B cell (primary cell): Measurements from ENCODE around the gene USP7. TPM values are rescaled to one million over a fixed set of nuclear protein-coding genes. Genes with fewer than 3 reads are reported as not detected.

ENCODE experiments used
- ATAC-seq: fragments of 200-7000 bp; cut with Tn5 transposase; one replicate; pipeline ENCODE4 v1.10.0; 2021; ENCODE audit warnings: low read depth, mild to moderate bottlenecking, moderate number of reproducible peaks, moderate library complexity
- CTCF ChIA-PET: fragments of 350-600 bp; sonication (Branson Sonifier 250); formaldehyde crosslinking; loops from one replicate; lab custom pipeline; 2021; ENCODE audit warnings: antibody characterized with exemption, inconsistent platforms; lab: Charles Lee
- POLR2A ChIA-PET: fragments of 350-600 bp; sonication (Branson Sonifier 250); formaldehyde crosslinking; loops from one replicate; lab custom pipeline; 2021; ENCODE audit warnings: antibody characterized with exemption; lab: Charles Lee
- DNase-seq: peaks from one replicate; pipeline ENCODE4 v3.0.0; 2013
- H2AFZ ChIP-seq: 2 replicates; pipeline ENCODE4 v1.6.1; 2012; ENCODE audit warnings: mild to moderate bottlenecking, low read depth, low read length; ENCODE audit not compliant: insufficient read depth, poor library complexity, severe bottlenecking
- H3K27ac ChIP-seq, 2 donors: 1 replicate in 1 of 2; 2 replicates in 1 of 2; pipeline ENCODE4 v1.5.1; 2012 to 2013; ENCODE audit warnings: low read length in 2 of 2, mild to moderate bottlenecking in 2 of 2, moderate library complexity in 1 of 2
- H3K27me3 ChIP-seq, 4 experiments: fragments of 200-600 bp in 1 of 4; sonication (generic) in 1 of 4; replicated peaks in 1 of 4; 1 replicate in 2 of 4; 2 replicates in 2 of 4; pipeline versions ENCODE4 v1.6.1 to v1.7.0; 2013 to 2016; ENCODE audit warnings: low read length in 3 of 4, mild to moderate bottlenecking in 2 of 4, mixed read lengths in 1 of 4, moderate library complexity in 1 of 4; ENCODE audit not compliant: insufficient read depth in 4 of 4, control insufficient read depth in 3 of 4; ENCODE audit errors: control extremely low read depth in 1 of 4
- H3K36me3 ChIP-seq, 2 experiments: replicated peaks in 1 of 2; 1 replicate in 1 of 2; 2 replicates in 1 of 2; pipeline versions ENCODE4 v1.6.1 to v1.7.1; 2013; ENCODE audit warnings: low read length in 1 of 2; ENCODE audit not compliant: insufficient read depth in 2 of 2, control insufficient read depth in 1 of 2; ENCODE audit errors: control extremely low read depth in 1 of 2, extremely low read depth in 1 of 2
- H3K4me1 ChIP-seq, 2 donors: fragments of 200-600 bp in 1 of 2; sonication (generic) in 1 of 2; 1 replicate in 1 of 2; 2 replicates in 1 of 2; pipeline versions ENCODE4 v1.5.1 to v1.6.1; 2013 to 2017; ENCODE audit warnings: low read length in 2 of 2; ENCODE audit not compliant: control insufficient read depth in 2 of 2, insufficient read depth in 2 of 2
- H3K4me2 ChIP-seq: replicated peaks from 2 replicates; pipeline ENCODE3; 2012; ENCODE audit warnings: mild to moderate bottlenecking, low read depth, low read length; ENCODE audit not compliant: poor library complexity, severe bottlenecking
- H3K4me3 ChIP-seq, 5 experiments: fragments of 200-600 bp in 1 of 5; sonication (generic) in 1 of 5; 1 replicate in 3 of 5; 2 replicates in 2 of 5; pipeline versions ENCODE4 v1.5.1 to v1.7.0; 2011 to 2016; ENCODE audit warnings: low read length in 4 of 5, mild to moderate bottlenecking in 4 of 5, low read depth in 2 of 5, control low read depth in 1 of 5, moderate library complexity in 1 of 5; ENCODE audit not compliant: insufficient read depth in 1 of 5; ENCODE audit errors: control extremely low read depth in 1 of 5, extremely low read depth in 1 of 5
- H3K79me2 ChIP-seq: fragments of 200-600 bp; sonication (generic); one replicate; pipeline ENCODE4 v1.6.0; 2016; ENCODE audit warnings: low read length; ENCODE audit not compliant: control insufficient read depth, insufficient read depth
- H3K9ac ChIP-seq: fragments of 200-600 bp; sonication (generic); 2 replicates; pipeline ENCODE4 v1.6.1; 2017; ENCODE audit warnings: mild to moderate bottlenecking, low read length, moderate library complexity
- H3K9me3 ChIP-seq, 3 donors: one replicate each; pipeline versions ENCODE4 v1.6.1 to v1.7.1; 2013; ENCODE audit warnings: low read length in 2 of 3; ENCODE audit not compliant: control insufficient read depth in 2 of 3, insufficient read depth in 1 of 3; ENCODE audit errors: control extremely low read depth in 1 of 3
- H4K20me1 ChIP-seq: 2 replicates; pipeline ENCODE4 v1.6.0; 2012; ENCODE audit warnings: mild to moderate bottlenecking, low read length; ENCODE audit not compliant: insufficient read depth, control insufficient read depth, poor library complexity, severe bottlenecking
- H3K27ac Mint-ChIP-seq: one replicate; pipeline ENCODE4 v1.8.0; 2021; ENCODE audit warnings: mixed read lengths
- H3K27me3 Mint-ChIP-seq: one replicate; pipeline ENCODE4 v1.8.0; 2021; ENCODE audit warnings: mixed read lengths
- H3K4me1 Mint-ChIP-seq: one replicate; pipeline ENCODE4 v1.8.0; 2021; ENCODE audit warnings: mixed read lengths
- H3K4me3 Mint-ChIP-seq: one replicate; pipeline ENCODE4 v1.8.0; 2021; ENCODE audit warnings: mixed read lengths
- H3K9me3 Mint-ChIP-seq: one replicate; pipeline ENCODE4 v1.8.0; 2022; ENCODE audit warnings: mixed read lengths; ENCODE audit not compliant: insufficient read depth
- CTCF ChIP-seq: fragments of 200-600 bp; IDR thresholded peaks from one replicate; pipeline ENCODE4 v1.8.0; 2022; ENCODE audit warnings: antibody characterized with exemption, mild to moderate bottlenecking
- EZH2 ChIP-seq: IDR thresholded peaks from 2 replicates; pipeline ENCODE4 v1.6.1; 2012; ENCODE audit warnings: borderline replicate concordance, low read depth, mild to moderate bottlenecking, moderate library complexity, low read length; ENCODE audit not compliant: insufficient read depth, poor library complexity, severe bottlenecking
- WGBS: methylation state at CpG from one replicate; pipeline ENCODE4 v1.1.5; 2013; ENCODE audit warnings: missing lambda C conversion rate; ENCODE audit not compliant: insufficient coverage; 5-methylcytosine and 5-hydroxymethylcytosine counted together
- intact Hi-C: fragments of 100-400 bp; cut with micrococcal nuclease; formaldehyde crosslinking; loops from one replicate; pipeline ENCODE4 v1.10.0; 2022
- polyA plus RNA-seq: library from polyadenylated mRNA; depleted of rRNA; stranded (reverse); fragments of >200 nt; gene quantifications from 2 replicates; pipeline ENCODE4 v1.2.3, GENCODE V29; 2012
- total RNA-seq, 2 donors: library from RNA; stranded (reverse); fragments of 120-200 nt in 1 of 2; gene quantifications; 1 replicate in 1 of 2; 2 replicates in 1 of 2; pipeline versions ENCODE4 v1.2.3 to v1.2.4, GENCODE V29; 2013 to 2022

The USP7 gene
- total and polyA plus RNA-seq, 2 donors (not counting 1 experiment from before 2014, with no cell fraction given) = 27.4 to 223 TPM

GRCh38 chr16:8847623-8848022 lies 116.1 kb downstream of the USP7 start:
- Histone ChIP-seq H3K79me2 (no peaks in the 10 kb centered on the region), H3K27me3 (no peaks in the 10 kb centered on the region), H3K4me3 (no peak overlapping the region), H3K27ac (no peak overlapping the region), H3K9me3 (no peaks in the 10 kb centered on the region), H3K4me1 (peaks cover 7 to 9% of the 10 kb centered on the region in 2 donors), H2AFZ (no peak overlapping the region), H3K4me2 (no peak overlapping the region), H4K20me1 (peaks cover 12% of the 10 kb centered on the region), H3K9ac (no peak overlapping the region), H3K36me3 (peaks cover 0 to 13% of the 10 kb centered on the region in 2 experiments)
- 97% methylated on average over 14 of the region's 15 CpGs for WGBS
- intact Hi-C loops = no loop called here
- TF ChIP-seq CTCF (no peak), EZH2 (no peak)
- H3K4me1 Mint-ChIP-seq = peaks cover 16% of the 10 kb centered on the region
- ChIA-PET POLR2A (no interaction called here), CTCF (no interaction called here)
- H3K4me3 Mint-ChIP-seq = no peak overlapping the region
- DNase-seq (no peak), ATAC-seq (no peak)
- no peak overlapping the region for H3K27ac Mint-ChIP-seq
- no peaks in the 10 kb centered on the region for H3K27me3 Mint-ChIP-seq
- no peaks in the 10 kb centered on the region for H3K9me3 Mint-ChIP-seq

DNA sequence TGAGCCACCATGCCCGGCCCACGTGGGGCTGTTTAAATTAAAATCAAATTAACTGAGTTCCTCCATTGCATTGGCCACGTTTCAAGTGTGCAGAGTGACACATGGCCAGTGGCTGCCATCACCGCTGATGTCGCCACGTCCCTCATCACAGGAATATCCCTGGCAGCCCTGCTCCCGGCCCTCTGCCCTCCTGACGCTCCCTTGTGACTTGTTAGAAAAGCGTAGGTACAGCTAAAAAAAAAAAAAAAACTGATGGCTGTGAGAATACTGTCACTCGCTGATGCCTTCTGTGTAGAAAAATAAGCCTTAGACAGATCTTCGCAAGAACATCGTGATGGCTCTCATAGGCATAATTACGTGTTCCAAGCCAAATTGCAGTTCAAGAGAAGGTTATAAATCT lies 116.6 kb downstream of the USP7 start:
- H3K9ac ChIP-seq = no peak overlapping the region
- H3K27me3 ChIP-seq = no peaks in the 10 kb centered on the region
- no peak overlapping the region for H3K27ac Mint-ChIP-seq
- no peak for DNase-seq
- no peaks in the 10 kb centered on the region for H3K79me2 ChIP-seq
- no peak overlapping the region for H3K4me3 Mint-ChIP-seq
- intact Hi-C loops = no loop called here
- H3K9me3 Mint-ChIP-seq = no peaks in the 10 kb centered on the region
- no peaks in the 10 kb centered on the region for H3K9me3 ChIP-seq
- no peak overlapping the region for H3K4me2 ChIP-seq
- no peak overlapping the region for H3K27ac ChIP-seq
- H2AFZ ChIP-seq = no peak overlapping the region
- POLR2A ChIA-PET = no interaction called here
- peaks cover 12% of the 10 kb centered on the region for H4K20me1 ChIP-seq
- no peak overlapping the region for H3K4me3 ChIP-seq
- no peaks in the 10 kb centered on the region for H3K27me3 Mint-ChIP-seq
- CTCF ChIA-PET = no interaction called here
- peaks cover 0 to 11% of the 10 kb centered on the region in 2 experiments for H3K36me3 ChIP-seq
- WGBS = 97% methylated on average over 13 of the region's 13 CpGs
- TF ChIP-seq EZH2 = no peak
- no peak for TF ChIP-seq CTCF
- no peak for ATAC-seq
- peaks cover 16% of the 10 kb centered on the region for H3K4me1 Mint-ChIP-seq
- peaks cover 7 to 9% of the 10 kb centered on the region in 2 donors for H3K4me1 ChIP-seq
